Heart left ventricle (tissue), 16 donors: ENCODE results near the gene SERPINH1. TPM values are rescaled to one million over a fixed set of nuclear protein-coding genes. Genes with fewer than 3 reads are reported as not detected.

Experiments used
- ATAC-seq, 4 donors: fragments of 200-7000 bp; cut with Tn5 transposase; one replicate each; pipeline ENCODE4 v1.9.1; 2020 to 2022; ENCODE audit warnings: moderate library complexity in 4 of 4, mild to moderate bottlenecking in 3 of 4, moderate number of reproducible peaks in 1 of 4
- DNase-seq, 5 donors: peaks; one replicate each; pipeline ENCODE4 v3.0.0-alpha.2; 2020
- H3K27ac ChIP-seq, 12 donors: fragments of 200-600 bp; sonication (generic) in 4 of 12; one replicate each; pipeline versions ENCODE4 v1.5.0 to v1.8.0; 2016 to 2022; ENCODE audit warnings: mild to moderate bottlenecking in 2 of 12
- H3K27me3 ChIP-seq, 9 donors: fragments of 200-600 bp; sonication (generic) in 2 of 9; one replicate each; pipeline versions ENCODE4 v1.5.1 to v1.8.0; 2016 to 2022; ENCODE audit warnings: mild to moderate bottlenecking in 3 of 9
- H3K36me3 ChIP-seq, 9 donors: fragments of 200-600 bp; sonication (generic) in 2 of 9; one replicate each; pipeline versions ENCODE4 v1.5.0 to v1.8.0; 2018 to 2022; ENCODE audit warnings: mild to moderate bottlenecking in 2 of 9
- H3K4me1 ChIP-seq, 12 donors: fragments of 200-600 bp; sonication (generic) in 4 of 12; one replicate each; pipeline versions ENCODE4 v1.5.0 to v1.8.0; 2016 to 2022; ENCODE audit warnings: mild to moderate bottlenecking in 3 of 12
- H3K4me3 ChIP-seq, 12 donors: fragments of 200-600 bp; sonication (generic) in 4 of 12; one replicate each; pipeline versions ENCODE4 v1.5.0 to v1.8.0; 2017 to 2022; ENCODE audit warnings: mild to moderate bottlenecking in 9 of 12, moderate library complexity in 4 of 12
- H3K9me3 ChIP-seq, 12 donors: fragments of 200-600 bp; sonication (generic) in 4 of 12; one replicate each; pipeline versions ENCODE4 v1.5.0 to v1.8.0; 2016 to 2022; ENCODE audit warnings: mild to moderate bottlenecking in 1 of 12
- POLR2A ChIP-seq, 2 donors: fragments of 450-650 bp; IDR thresholded peaks; one replicate each; pipeline ENCODE4 v1.6.1; 2017; ENCODE audit warnings: antibody characterized with exemption in 2 of 2, mild to moderate bottlenecking in 2 of 2, moderate library complexity in 2 of 2
- WGBS, 4 donors: extraction: QIAGEN DNeasy Blood & Tissue Kit in 2 of 4; methylation state at CpG; one replicate each; pipeline versions ENCODE4 v1.1.5 to v1.1.7; 2013 to 2018; 5-methylcytosine and 5-hydroxymethylcytosine counted together
- intact Hi-C, 10 donors: fragments of 100-400 bp; cut with DNase I; formaldehyde crosslinking; loops; one replicate each; pipeline versions ENCODE4 v1.11.1 to v1.14.2; 2022
- polyA plus RNA-seq, 2 donors: library from polyadenylated mRNA; stranded (reverse); fragments of 200-250 nt; gene quantifications; one replicate each; pipeline ENCODE4 v1.2.3, GENCODE V29; 2013
- total RNA-seq, 9 donors: library from RNA; depleted of rRNA in 2 of 9; stranded (reverse); fragments of >200 nt in 2 of 9; fragmentation: NEBNext Ultra II Directional in 3 of 9; extraction: Animal tissue kit (Norgen Biotek cat#: 25700) in 3 of 9; gene quantifications; one replicate each; pipeline versions ENCODE4 v1.1.0 to v1.2.4, GENCODE V29; 2016 to 2023
- TF ChIP-seq, protein P1 (sequence below), 12 donors: fragments of 200-600 bp; sonication (generic) in 4 of 12; IDR thresholded peaks; one replicate each; pipeline versions ENCODE4 v1.5.0 to v1.8.0; 2018 to 2022; ENCODE audit warnings: antibody characterized with exemption in 12 of 12, mild to moderate bottlenecking in 5 of 12
- donor health status: ischemic (EF 13 %, LVEDD 7.1; RV severe dilation, severe dysfunction).
- donor health status: healthy with polysubstance abuse.
- donor health status: DM: no; HTN: yes; CAD: no.
- donor health status: DM: no; HTN: no; CAD: no.
- donor health status: ischemic (EF 25% LVEDD 6.9; RV normal size, moderate dysfunction).
- donor health status: ischemic (EF 25% LVEDD 5.7; RV mildly dilated, moderate dysfunction).
- donor health status: healthy.
- donor health status: DM: yes; HTN: yes; CAD: no.
- donor health status: ischemic (EF 35%, LVEDD 5.7; RV mildly dilated, moderate dysfunction).
- donor health status: nonischemic (EF 11% LVEDD 7.7; RV severe dilation, severe dysfunction).
- donor health status: DM: yes; HTN: yes; CAD: no.
- donor health status: PGD.
- donor health status: ischemic (EF 29% LVEDD 5.4; RV normal size, mild dysfunction).
- donor health status: nonischemic (EF 23%, LVEDD 6.1; RV moderate dilation, normal function).

The SERPINH1 gene
- total and polyA plus RNA-seq, 11 donors, result 32.5 to 211 (median 71.8) TPM

DNA sequence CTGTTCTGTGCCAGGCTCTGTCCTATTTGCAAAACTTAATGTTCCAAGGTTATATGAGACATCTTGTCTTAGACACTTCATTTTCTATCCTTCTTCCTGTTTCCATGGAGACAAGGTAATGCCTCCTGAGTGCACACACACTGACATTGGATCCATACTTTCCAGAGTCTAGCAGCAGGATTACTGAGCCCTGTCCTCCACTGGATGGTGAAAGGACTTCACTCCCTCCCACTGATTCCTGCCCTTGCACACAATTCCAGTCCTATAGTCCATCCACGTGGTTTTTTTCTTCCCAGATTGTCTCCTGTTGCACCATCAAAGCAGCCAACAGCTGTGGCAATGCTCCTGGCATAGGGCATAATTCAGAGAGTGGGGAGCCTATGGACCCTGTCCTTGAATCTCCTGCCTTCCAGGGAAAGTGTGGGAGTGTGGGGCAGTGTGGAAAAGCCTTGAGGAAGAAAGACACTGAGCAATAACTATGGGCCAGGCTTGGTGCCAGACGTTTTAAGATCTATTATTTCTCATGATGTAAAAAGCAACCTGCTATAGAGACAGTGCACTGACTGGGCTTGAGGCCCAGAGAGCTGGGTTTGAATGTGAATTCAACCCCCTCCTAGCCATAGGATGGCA lies 31.3 kb downstream of the SERPINH1 start:
- intact Hi-C loops, result loop anchor here in 2 of 10 donors (5.0 to 10.0 kb wide), 2 partner anchors 74 to 111 kb away; partner anchors contain the start of gene MAP6 (in 1 of the 2)
- no peak for TF ChIP-seq POLR2A (IDR thresholded peaks at IDR 0.05)
- TF ChIP-seq, protein P1, sequence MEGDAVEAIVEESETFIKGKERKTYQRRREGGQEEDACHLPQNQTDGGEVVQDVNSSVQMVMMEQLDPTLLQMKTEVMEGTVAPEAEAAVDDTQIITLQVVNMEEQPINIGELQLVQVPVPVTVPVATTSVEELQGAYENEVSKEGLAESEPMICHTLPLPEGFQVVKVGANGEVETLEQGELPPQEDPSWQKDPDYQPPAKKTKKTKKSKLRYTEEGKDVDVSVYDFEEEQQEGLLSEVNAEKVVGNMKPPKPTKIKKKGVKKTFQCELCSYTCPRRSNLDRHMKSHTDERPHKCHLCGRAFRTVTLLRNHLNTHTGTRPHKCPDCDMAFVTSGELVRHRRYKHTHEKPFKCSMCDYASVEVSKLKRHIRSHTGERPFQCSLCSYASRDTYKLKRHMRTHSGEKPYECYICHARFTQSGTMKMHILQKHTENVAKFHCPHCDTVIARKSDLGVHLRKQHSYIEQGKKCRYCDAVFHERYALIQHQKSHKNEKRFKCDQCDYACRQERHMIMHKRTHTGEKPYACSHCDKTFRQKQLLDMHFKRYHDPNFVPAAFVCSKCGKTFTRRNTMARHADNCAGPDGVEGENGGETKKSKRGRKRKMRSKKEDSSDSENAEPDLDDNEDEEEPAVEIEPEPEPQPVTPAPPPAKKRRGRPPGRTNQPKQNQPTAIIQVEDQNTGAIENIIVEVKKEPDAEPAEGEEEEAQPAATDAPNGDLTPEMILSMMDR (IDR thresholded peaks at IDR 0.05), result no peak
- H3K9me3 ChIP-seq, result no peaks in the 10 kb centered on the region
- no peaks in the 10 kb centered on the region for H3K27me3 ChIP-seq
- peaks cover 0 to 17% (median 0%) of the 10 kb centered on the region in 12 donors for H3K4me1 ChIP-seq
- no peak for ATAC-seq
- WGBS, 4 donors, result 52 to 57% (median 55%) methylated on average over 2 of the region's 2 CpGs
- no peak for DNase-seq
- no peak overlapping the region for H3K4me3 ChIP-seq
- no peak overlapping the region for H3K27ac ChIP-seq
- H3K36me3 ChIP-seq, result no peaks in the 10 kb centered on the region

DNA sequence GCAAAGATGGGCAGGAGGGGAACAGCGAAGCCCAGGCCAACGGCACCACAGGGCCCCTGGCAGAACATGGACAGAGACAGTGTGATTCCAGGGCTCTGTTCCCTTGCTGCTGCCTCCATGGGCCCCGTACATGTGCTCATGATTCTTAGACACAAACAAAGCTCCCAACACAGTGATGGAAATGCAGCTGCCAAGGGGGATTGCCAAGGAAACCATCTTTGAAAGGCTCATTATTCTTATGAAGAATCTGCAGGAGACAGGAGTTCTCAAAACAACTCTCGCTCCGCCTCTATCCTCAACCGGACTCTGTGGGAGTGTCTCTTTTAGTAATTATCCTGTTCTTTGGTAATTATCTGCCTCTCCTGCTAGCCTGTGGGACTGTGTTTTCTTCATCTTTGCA lies 32.2 kb downstream of the SERPINH1 start:
- ATAC-seq (no peak), DNase-seq (no peak)
- intact Hi-C loops, result loop anchor here in 2 of 10 donors (5.0 to 10.0 kb wide), 2 partner anchors 73 to 111 kb away; partner anchors contain the start of gene MAP6 (in 1 of the 2)
- no peak for TF ChIP-seq POLR2A (IDR thresholded peaks at IDR 0.05)
- TF ChIP-seq, protein P1 (IDR thresholded peaks at IDR 0.05), result no peak
- no peaks in the 10 kb centered on the region for H3K36me3 ChIP-seq
- H3K27me3 ChIP-seq, result no peaks in the 10 kb centered on the region
- H3K4me3 ChIP-seq, result no peak overlapping the region
- WGBS, 4 donors, result 79 to 94% (median 86%) methylated on average over 6 of the region's 6 CpGs
- H3K27ac ChIP-seq, result no peak overlapping the region
- H3K4me1 ChIP-seq, result peaks cover 0 to 11% (median 0%) of the 10 kb centered on the region in 12 donors
- no peaks in the 10 kb centered on the region for H3K9me3 ChIP-seq

DNA sequence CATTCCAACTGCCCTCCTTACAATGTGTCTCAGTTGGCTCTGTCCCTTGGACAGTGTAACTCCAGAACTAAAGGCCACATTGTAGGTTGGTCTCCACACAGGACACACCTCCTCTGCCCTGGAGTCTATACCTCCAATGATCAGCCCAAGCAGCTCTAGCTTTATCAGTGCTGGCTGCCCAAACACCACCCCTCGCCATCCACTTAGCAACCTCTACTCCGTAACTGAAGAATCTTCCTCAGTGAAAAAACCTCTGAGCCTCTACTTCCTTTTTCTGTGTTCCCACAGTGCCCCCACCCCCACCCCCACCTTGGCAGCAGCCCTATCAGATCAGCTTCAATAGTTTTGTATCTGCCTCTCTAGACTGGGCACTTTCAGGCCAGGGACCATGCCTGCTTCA lies 33.4 kb downstream of the SERPINH1 start:
- Histone ChIP-seq H3K4me3 (no peak overlapping the region), H3K27me3 (no peaks in the 10 kb centered on the region), H3K36me3 (no peaks in the 10 kb centered on the region), H3K27ac (no peak overlapping the region), H3K9me3 (no peaks in the 10 kb centered on the region), H3K4me1 (peaks cover 0 to 3% (median 0%) of the 10 kb centered on the region in 12 donors)
- intact Hi-C loops, result loop anchor here in 1 of 10 donors (10.0 kb wide), 1 partner anchor 109 kb away; no protein-coding TSS in a partner anchor
- DNase-seq (no peak), ATAC-seq (no peak)
- no peak for TF ChIP-seq POLR2A (IDR thresholded peaks at IDR 0.05)
- TF ChIP-seq, protein P1 (IDR thresholded peaks at IDR 0.05), result no peak
- 85 to 94% (median 90%) methylated on average over 2 of the region's 2 CpGs for WGBS, 4 donors

DNA sequence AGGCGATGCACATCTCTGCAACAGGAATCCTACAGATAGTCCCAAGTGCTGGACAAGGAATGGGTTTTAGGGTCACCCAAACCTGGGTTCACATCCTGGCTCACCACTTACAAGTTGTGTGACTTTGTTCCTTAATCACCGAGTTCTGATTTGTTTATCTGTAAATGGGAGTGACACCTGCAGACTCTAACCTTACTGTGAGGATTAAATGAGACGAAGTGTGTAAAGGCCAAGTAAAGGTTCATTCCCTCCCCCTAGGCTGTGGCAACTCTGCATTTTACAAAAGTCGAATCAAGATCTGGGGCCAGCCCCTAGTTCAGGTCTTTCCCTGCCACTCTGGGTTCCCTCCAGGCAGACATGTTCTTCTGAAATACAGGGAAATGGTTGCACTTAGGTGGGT lies 34.9 kb downstream of the SERPINH1 start:
- H3K4me3 ChIP-seq, result no peak overlapping the region
- 79 to 92% (median 84%) methylated on average over 4 of the region's 4 CpGs for WGBS, 4 donors
- no peaks in the 10 kb centered on the region for H3K27me3 ChIP-seq
- no peak for DNase-seq
- intact Hi-C loops, result loop anchor here in 1 of 10 donors (10.0 kb wide), 1 partner anchor 108 kb away; no protein-coding TSS in a partner anchor
- peaks cover 0 to 3% (median 0%) of the 10 kb centered on the region in 12 donors for H3K4me1 ChIP-seq
- ATAC-seq, result no peak
- no peak for TF ChIP-seq POLR2A (IDR thresholded peaks at IDR 0.05)
- TF ChIP-seq, protein P1 (IDR thresholded peaks at IDR 0.05), result no peak
- no peaks in the 10 kb centered on the region for H3K36me3 ChIP-seq
- no peaks in the 10 kb centered on the region for H3K9me3 ChIP-seq
- H3K27ac ChIP-seq, result no peak overlapping the region
